Measurements from ENCODE around the gene AOC3. TPM values are rescaled to one million over a fixed set of nuclear protein-coding genes. Genes with fewer than 3 reads are reported as not detected.

The AOC3 gene
- total RNA-seq, 1 experiment from 2014 or later = 2.8 TPM

- H2BK120ac ChIP-seq (ENCODE audit: low read depth, low read length, poor library complexity, severe bottlenecking) = no peak overlapping the region
- no peak overlapping the region for H3K23ac ChIP-seq (ENCODE audit: insufficient read length, low read depth, low read length)
- no peak overlapping the region for H2BK5ac ChIP-seq (ENCODE audit: insufficient read length, low read length)
- H2AK5ac ChIP-seq (ENCODE audit: insufficient read length, low read length) = no peak overlapping the region
- H4K91ac ChIP-seq (ENCODE audit: insufficient read length, low read depth, low read length) = no peak overlapping the region
- Mint-ChIP-seq H3K9me3 (no peaks in the 10 kb centered on the region; a peak in 1 of 5 replicates), H3K36me3 (ENCODE audit: insufficient read depth in 1 of 3, low read depth in 3 of 3) (peaks cover 32 to 49% (median 45%) of the 10 kb centered on the region in 3 experiments; a peak in 6 of 7 replicates), H3K4me3 (no peak overlapping the region; a peak in 1 of 5 replicates), H3K4me1 (peaks cover 5 to 6% of the 10 kb centered on the region in 2 experiments; a peak in 2 of 4 replicates), H3K27me3 (ENCODE audit: low read depth) (no peaks in the 10 kb centered on the region), H3K27ac (peak overlapping the region in 2 of 3 experiments; percentile 67 to 82; a peak in 3 of 7 replicates)
- no peak overlapping the region for H3T11ph ChIP-seq (ENCODE audit: low read length)
- no peak overlapping the region for H2BK15ac ChIP-seq (ENCODE audit: low read depth, low read length)
- no peak overlapping the region for H4K5ac ChIP-seq (ENCODE audit: insufficient read length, low read depth, low read length)
- no peaks in the 10 kb centered on the region for H3K9me3 ChIP-seq (ENCODE audit: control insufficient read depth, low read depth, low read length)
- H3K27ac ChIP-seq (ENCODE audit: insufficient read length, low read depth, low read length) = no peak overlapping the region
- H2BK20ac ChIP-seq (ENCODE audit: low read depth, low read length, poor library complexity, severe bottlenecking) = no peak overlapping the region
- H4K8ac ChIP-seq (replicated peaks; ENCODE audit: insufficient read length, low read depth, low read length) = no peak overlapping the region
- no peak overlapping the region for H3K56ac ChIP-seq (ENCODE audit: insufficient read length, low read depth, low read length)
- no peak for DNase-seq
- no peaks in the 10 kb centered on the region for H3K23me2 ChIP-seq (ENCODE audit: insufficient read length, low read depth, low read length, poor library complexity, severe bottlenecking)
- WGBS (ENCODE audit: extremely low coverage, insufficient read length, low lambda C conversion rate) = no CpG with 5 or more reads among the region's 7 CpGs
- no peak overlapping the region for H3K4me2 ChIP-seq (ENCODE audit: insufficient read depth, insufficient read length, low read length)
- no peak for TF ChIP-seq CTCF (conservative IDR thresholded peaks at IDR 0.05)
- no peaks in the 10 kb centered on the region for H3K27me3 ChIP-seq (ENCODE audit: insufficient read depth, low read length)
- no peak overlapping the region for H3K9ac ChIP-seq (ENCODE audit: extremely low read depth, insufficient read length, low read length)
- no peak overlapping the region for H2BK12ac ChIP-seq (ENCODE audit: insufficient read length, low read depth, low read length)
- no peak overlapping the region for H3K18ac ChIP-seq (ENCODE audit: insufficient read length, low read depth, low read length)
- H4K20me1 ChIP-seq (ENCODE audit: control insufficient read depth, insufficient read depth, insufficient read length) = no peaks in the 10 kb centered on the region
- no peaks in the 10 kb centered on the region for H3K79me1 ChIP-seq (ENCODE audit: insufficient read depth, low read depth, low read length, poor library complexity, severe bottlenecking)
- H2AFZ ChIP-seq (ENCODE audit: low read length) = no peak overlapping the region
- no peak overlapping the region for H3K14ac ChIP-seq (ENCODE audit: insufficient read depth, low read length)
- H3K79me2 ChIP-seq (ENCODE audit: insufficient read depth, low read length) = no peaks in the 10 kb centered on the region
- H3K4ac ChIP-seq (ENCODE audit: low read depth, low read length) = no peak overlapping the region
- H3K4me1 ChIP-seq (ENCODE audit: insufficient read depth, low read length) = no peaks in the 10 kb centered on the region
Measured at GRCh38 chr17:42845918-42846593, 4.9 kb upstream of the AOC3 start.

All from H9 (cell line).